HepG2 (cell line): ENCODE data around the gene EFNA2. TPM values are rescaled to one million over a fixed set of nuclear protein-coding genes. Genes with fewer than 3 reads are reported as not detected.

Source experiments
- ATAC-seq: fragments of 200-7000 bp; cut with Tn5 transposase; 3 replicates; pipeline ENCODE4 v1.9.1; 2020; ENCODE audit warnings: mild to moderate bottlenecking, moderate library complexity
- BruUV-seq: library from RNA; stranded (reverse); fragments of 400-500 nt; replicated peaks from 2 replicates; lab custom pipeline; 2021; lab: Mats Ljungman, UMichigan
- CTCF ChIA-PET: fragments of 300-600 bp; formaldehyde crosslinking; extraction: SDS; loops from one replicate; lab custom pipeline; 2021; ENCODE audit warnings: low total read pairs, inconsistent platforms, low intra/inter-chr PET ratio; lab: Yijun Ruan, JAX
- POLR2A ChIA-PET: fragments of 350-600 bp; sonication (Branson Sonifier 250); formaldehyde crosslinking; loops from one replicate; lab custom pipeline; 2020; ENCODE audit warnings: antibody characterized with exemption, inconsistent platforms; lab: Yijun Ruan, JAX
- DNase-seq: peaks from one replicate; pipeline ENCODE4 v3.0.0-alpha.2; 2015; ENCODE audit warnings: low spot score
- FAIRE-seq: peaks from 3 replicates; lab custom pipeline; 2011; peaks lifted over from hg19 to GRCh38; lab: Jason Lieb, UNC
- H2AFZ ChIP-seq: one replicate; pipeline ENCODE4 v1.6.1; 2011; ENCODE audit warnings: low read length, inconsistent platforms
- H3K27ac ChIP-seq: fragments of 300-600 bp; 3 replicates; pipeline ENCODE4 v1.8.0; 2011; ENCODE audit warnings: mixed run types, mild to moderate bottlenecking, mixed read lengths, low read length, inconsistent platforms; ENCODE audit not compliant: insufficient read depth; ENCODE audit errors: extremely low read length
- H3K27me3 ChIP-seq, 2 experiments: fragments of 200-600 bp in 1 of 2; 2 replicates in 1 of 2; 3 replicates in 1 of 2; pipeline versions ENCODE4 v1.6.0 to v1.8.0; 2011; ENCODE audit warnings: low read length in 2 of 2, mild to moderate bottlenecking in 2 of 2, moderate library complexity in 2 of 2, inconsistent platforms in 1 of 2; ENCODE audit not compliant: insufficient read depth in 2 of 2, control insufficient read depth in 1 of 2
- H3K36me3 ChIP-seq, 2 experiments: fragments of 200-600 bp in 1 of 2; replicated peaks in 1 of 2; 2 replicates in 1 of 2; 3 replicates in 1 of 2; pipeline versions ENCODE4 v1.5.1 to v1.8.0; 2011; ENCODE audit warnings: low read length in 2 of 2, inconsistent platforms in 1 of 2; ENCODE audit not compliant: insufficient read depth in 2 of 2, control insufficient read depth in 1 of 2
- H3K4me1 ChIP-seq: 2 replicates; pipeline ENCODE4 v1.5.1; 2012; ENCODE audit warnings: low read length, inconsistent platforms; ENCODE audit not compliant: insufficient read depth
- H3K4me2 ChIP-seq: 2 replicates; pipeline ENCODE4 v1.6.0; 2011; ENCODE audit warnings: low read depth, low read length, inconsistent platforms
- H3K4me3 ChIP-seq, 3 experiments: fragments of 200-600 bp in 1 of 3; sonication (generic), shearing (Covaris generic) in 1 of 3; replicated peaks in 1 of 3; 2 replicates each; pipeline ENCODE4 v1.5.1; 2011 to 2016; ENCODE audit warnings: low read length in 3 of 3, inconsistent platforms in 2 of 3, low read depth in 2 of 3, mild to moderate bottlenecking in 2 of 3, control low read depth in 1 of 3, mixed read lengths in 1 of 3; ENCODE audit not compliant: insufficient read depth in 1 of 3
- H3K79me2 ChIP-seq: one replicate; pipeline ENCODE4 v1.6.1; 2011; ENCODE audit warnings: low read length, inconsistent platforms; ENCODE audit not compliant: insufficient read depth
- H3K9ac ChIP-seq: 2 replicates; pipeline ENCODE4 v1.6.0; 2011; ENCODE audit warnings: mild to moderate bottlenecking, low read depth, low read length, inconsistent platforms; ENCODE audit not compliant: insufficient read depth
- H3K9me3 ChIP-seq: 2 replicates; pipeline ENCODE4 v1.5.1; 2012; ENCODE audit warnings: mild to moderate bottlenecking, low read length
- H4K20me1 ChIP-seq: 2 replicates; pipeline ENCODE4 v1.6.0; 2011; ENCODE audit warnings: inconsistent platforms, mild to moderate bottlenecking, low read length, moderate library complexity; ENCODE audit not compliant: insufficient read depth
- CBX1 ChIP-seq: IDR thresholded peaks from one replicate; pipeline ENCODE4 v1.6.1; 2016; ENCODE audit warnings: antibody characterized with exemption, low read depth
- HNRNPK ChIP-seq: fragments of 200-400 bp; formaldehyde crosslinking; IDR thresholded peaks from 2 replicates; pipeline ENCODE4 v1.6.1; 2018; ENCODE audit warnings: low read length, low read depth, moderate library complexity, mild to moderate bottlenecking; ENCODE audit not compliant: poor library complexity, severe bottlenecking
- KDM4B ChIP-seq: sonication (generic); formaldehyde crosslinking; IDR thresholded peaks from 2 replicates; pipeline ENCODE4 v1.4.0; 2020; ENCODE audit warnings: missing genetic modification reagents
- KLF9 ChIP-seq: IDR thresholded peaks from 2 replicates; pipeline ENCODE4 v1.6.1; 2016; ENCODE audit warnings: low read depth
- NFE2L2 ChIP-seq: fragments of 150-350 bp; IDR thresholded peaks from 2 replicates; pipeline ENCODE4 v1.6.1; 2014; ENCODE audit warnings: low read length
- PHF5A ChIP-seq: IDR thresholded peaks from one replicate; pipeline ENCODE4 v1.6.1; 2018; ENCODE audit warnings: low read depth, missing genetic modification reagents; ENCODE audit not compliant: unreplicated experiment
- ZBTB49 ChIP-seq: sonication (generic); formaldehyde crosslinking; IDR thresholded peaks from 2 replicates; pipeline ENCODE4 v1.4.0; 2020; ENCODE audit warnings: missing genetic modification reagents, borderline replicate concordance
- ZNF496 ChIP-seq: sonication (generic); formaldehyde crosslinking; IDR thresholded peaks from 2 replicates; pipeline ENCODE4 v1.8.1; 2023; ENCODE audit warnings: mild to moderate bottlenecking, moderate library complexity, missing genetic modification reagents; ENCODE audit not compliant: insufficient replicate concordance
- ZNF501 ChIP-seq: sonication (generic); formaldehyde crosslinking; IDR thresholded peaks from 2 replicates; pipeline ENCODE4 v1.5.1; 2020; ENCODE audit warnings: mild to moderate bottlenecking, moderate library complexity, missing genetic modification reagents
- ZNF570 ChIP-seq: sonication (generic); formaldehyde crosslinking; IDR thresholded peaks from 2 replicates; pipeline ENCODE4 v1.4.0; 2020; ENCODE audit warnings: mild to moderate bottlenecking, missing genetic modification reagents, borderline replicate concordance
- ZNF749 ChIP-seq: sonication (generic); formaldehyde crosslinking; IDR thresholded peaks from 2 replicates; pipeline ENCODE4 v1.8.0; 2022; ENCODE audit warnings: mild to moderate bottlenecking, missing genetic modification reagents, moderate library complexity, borderline replicate concordance
- WGBS: methylation state at CpG from one replicate; pipeline ENCODE4 v1.1.6; 2017; ENCODE audit warnings: low lambda C conversion rate; 5-methylcytosine and 5-hydroxymethylcytosine counted together
- in situ Hi-C: cut with HindIII; loops from 2 replicates; pipeline ENCODE4 v1.10.0; 2017; ENCODE audit warnings: low pct_unique_long_range_greater_than_20kb; ENCODE audit not compliant: extremely low pct_ligation_motif_present
- intact Hi-C: fragments of 100-400 bp; cut with micrococcal nuclease; formaldehyde crosslinking; loops from one replicate; pipeline ENCODE4 v1.10.0; 2022; ENCODE audit not compliant: unreplicated experiment
- polyA plus RNA-seq, 8 experiments: library from polyadenylated mRNA; depleted of rRNA in 3 of 8; stranded (reverse) in 7 of 8; unstranded in 1 of 8; fragments of >200 nt; fragmentation: Illumina TruSeq in 4 of 8; extraction: Trizol in 4 of 8; gene quantifications; 2 replicates each; pipeline versions ENCODE4 v1.2.1 to v1.2.3, GENCODE V29; 2011 to 2016; ENCODE audit warnings: low read depth in 4 of 8, missing spikeins in 1 of 8, mixed read lengths in 1 of 8; ENCODE audit not compliant: insufficient read depth in 1 of 8
- total RNA-seq, 5 experiments: library from RNA; depleted of rRNA; stranded (reverse); fragments of >200 nt; fragmentation: Illumina TruSeq; extraction: Trizol; gene quantifications; 2 replicates each; pipeline ENCODE4 v1.2.3, GENCODE V29; 2016; ENCODE audit warnings: low read depth in 1 of 5
- TF ChIP-seq, protein P1 (sequence below): sonication (generic); formaldehyde crosslinking; IDR thresholded peaks from 2 replicates; pipeline ENCODE4 v1.4.0; 2020; ENCODE audit warnings: missing genetic modification reagents
- TF ChIP-seq, protein P2 (sequence below): sonication (generic); formaldehyde crosslinking; IDR thresholded peaks from 2 replicates; pipeline ENCODE4 v1.4.0; 2020; ENCODE audit warnings: mild to moderate bottlenecking, low read depth, missing genetic modification reagents
- TF ChIP-seq, protein P3 (sequence below): sonication (generic); formaldehyde crosslinking; IDR thresholded peaks from 2 replicates; pipeline ENCODE4 v1.8.1; 2023; ENCODE audit warnings: mild to moderate bottlenecking, missing genetic modification reagents
- TF ChIP-seq, protein P4 (sequence below): sonication (generic); formaldehyde crosslinking; IDR thresholded peaks from 2 replicates; pipeline ENCODE4 v1.5.0; 2020; ENCODE audit warnings: missing genetic modification reagents, mild to moderate bottlenecking, borderline replicate concordance
- TF ChIP-seq, protein P5 (sequence below): sonication (generic); formaldehyde crosslinking; IDR thresholded peaks from 2 replicates; pipeline ENCODE4 v1.4.0; 2020; ENCODE audit warnings: missing genetic modification reagents; ENCODE audit errors: not compliant biosample characterization

Gene EFNA2
- total and polyA plus RNA-seq, 2 of the 13 experiments (the other 11 are each of a cell fraction or from before 2014, with no cell fraction given) = 6.0 to 9.9 TPM

- ATAC-seq (no peak), DNase-seq (no peak), FAIRE-seq (no peak)
- no TSS peak for BruUV-seq
- no peak overlapping the region for H3K27ac ChIP-seq
- intact Hi-C loops = no loop called here
- no peaks in the 10 kb centered on the region for H3K27me3 ChIP-seq
- H3K9me3 ChIP-seq = no peaks in the 10 kb centered on the region
- H3K4me1 ChIP-seq = peaks cover 60% of the 10 kb centered on the region
- peak overlapping the region; percentile 88 for H3K9ac ChIP-seq
- peaks cover 22% of the 10 kb centered on the region for H3K79me2 ChIP-seq
- in situ Hi-C loops = loop anchor here (5.0 kb wide), 1 partner anchor 36 kb away; the partner anchor contains the start of gene FAM174C
- H4K20me1 ChIP-seq = no peaks in the 10 kb centered on the region
- 53% methylated on average over 12 of the region's 15 CpGs for WGBS
- peak overlapping the region; percentile 81 for H3K4me2 ChIP-seq
- H3K4me3 ChIP-seq = peak overlapping the region; percentile 80 to 93 (median 90)
- H3K36me3 ChIP-seq = no peaks in the 10 kb centered on the region
- POLR2A ChIA-PET = interaction anchor here (1.0 to 10.1 kb wide), 7 partner anchors 8 to 569 kb away, joined by 3 to 469 read pairs (median 5); partner anchors contain the start of gene CIRBP
- CTCF ChIA-PET = interaction anchor here (0.9 to 2.2 kb wide), 2 partner anchors 18 to 19 kb away, joined by 4 to 17 read pairs; no protein-coding TSS in a partner anchor
- H2AFZ ChIP-seq = no peak overlapping the region
- TF ChIP-seq ZNF501 (CRISPR knock-in tag) (0 out of 2 replicates have a peak, but pooled peaks have one; percentile 10), PHF5A (CRISPR knock-in tag) (no peak), CBX1 (no peak), KLF9 (CRISPR knock-in tag) (no peak), NFE2L2 (no peak), ZBTB49 (no peak), HNRNPK (no peak), ZNF496 (CRISPR knock-in tag) (no peak), ZNF749 (CRISPR knock-in tag) (no peak), ZNF570 (no peak), KDM4B (no peak)
- TF ChIP-seq, protein P1, sequence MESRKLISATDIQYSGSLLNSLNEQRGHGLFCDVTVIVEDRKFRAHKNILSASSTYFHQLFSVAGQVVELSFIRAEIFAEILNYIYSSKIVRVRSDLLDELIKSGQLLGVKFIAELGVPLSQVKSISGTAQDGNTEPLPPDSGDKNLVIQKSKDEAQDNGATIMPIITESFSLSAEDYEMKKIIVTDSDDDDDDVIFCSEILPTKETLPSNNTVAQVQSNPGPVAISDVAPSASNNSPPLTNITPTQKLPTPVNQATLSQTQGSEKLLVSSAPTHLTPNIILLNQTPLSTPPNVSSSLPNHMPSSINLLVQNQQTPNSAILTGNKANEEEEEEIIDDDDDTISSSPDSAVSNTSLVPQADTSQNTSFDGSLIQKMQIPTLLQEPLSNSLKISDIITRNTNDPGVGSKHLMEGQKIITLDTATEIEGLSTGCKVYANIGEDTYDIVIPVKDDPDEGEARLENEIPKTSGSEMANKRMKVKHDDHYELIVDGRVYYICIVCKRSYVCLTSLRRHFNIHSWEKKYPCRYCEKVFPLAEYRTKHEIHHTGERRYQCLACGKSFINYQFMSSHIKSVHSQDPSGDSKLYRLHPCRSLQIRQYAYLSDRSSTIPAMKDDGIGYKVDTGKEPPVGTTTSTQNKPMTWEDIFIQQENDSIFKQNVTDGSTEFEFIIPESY (CRISPR knock-in tag) = 0 out of 2 replicates have a peak, but pooled peaks have one; percentile 8
- TF ChIP-seq, protein P2, sequence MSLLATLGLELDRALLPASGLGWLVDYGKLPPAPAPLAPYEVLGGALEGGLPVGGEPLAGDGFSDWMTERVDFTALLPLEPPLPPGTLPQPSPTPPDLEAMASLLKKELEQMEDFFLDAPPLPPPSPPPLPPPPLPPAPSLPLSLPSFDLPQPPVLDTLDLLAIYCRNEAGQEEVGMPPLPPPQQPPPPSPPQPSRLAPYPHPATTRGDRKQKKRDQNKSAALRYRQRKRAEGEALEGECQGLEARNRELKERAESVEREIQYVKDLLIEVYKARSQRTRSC (CRISPR knock-in tag) = no peak
- TF ChIP-seq, protein P3, sequence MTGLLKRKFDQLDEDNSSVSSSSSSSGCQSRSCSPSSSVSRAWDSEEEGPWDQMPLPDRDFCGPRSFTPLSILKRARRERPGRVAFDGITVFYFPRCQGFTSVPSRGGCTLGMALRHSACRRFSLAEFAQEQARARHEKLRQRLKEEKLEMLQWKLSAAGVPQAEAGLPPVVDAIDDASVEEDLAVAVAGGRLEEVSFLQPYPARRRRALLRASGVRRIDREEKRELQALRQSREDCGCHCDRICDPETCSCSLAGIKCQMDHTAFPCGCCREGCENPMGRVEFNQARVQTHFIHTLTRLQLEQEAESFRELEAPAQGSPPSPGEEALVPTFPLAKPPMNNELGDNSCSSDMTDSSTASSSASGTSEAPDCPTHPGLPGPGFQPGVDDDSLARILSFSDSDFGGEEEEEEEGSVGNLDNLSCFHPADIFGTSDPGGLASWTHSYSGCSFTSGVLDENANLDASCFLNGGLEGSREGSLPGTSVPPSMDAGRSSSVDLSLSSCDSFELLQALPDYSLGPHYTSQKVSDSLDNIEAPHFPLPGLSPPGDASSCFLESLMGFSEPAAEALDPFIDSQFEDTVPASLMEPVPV (CRISPR knock-in tag) = no peak
- TF ChIP-seq, protein P4, sequence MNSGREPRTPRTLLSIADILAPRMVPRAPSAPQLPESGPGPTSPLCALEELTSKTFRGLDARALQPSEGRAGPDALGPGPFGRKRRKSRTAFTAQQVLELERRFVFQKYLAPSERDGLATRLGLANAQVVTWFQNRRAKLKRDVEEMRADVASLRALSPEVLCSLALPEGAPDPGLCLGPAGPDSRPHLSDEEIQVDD (CRISPR knock-in tag) = no peak
- TF ChIP-seq, protein P5, sequence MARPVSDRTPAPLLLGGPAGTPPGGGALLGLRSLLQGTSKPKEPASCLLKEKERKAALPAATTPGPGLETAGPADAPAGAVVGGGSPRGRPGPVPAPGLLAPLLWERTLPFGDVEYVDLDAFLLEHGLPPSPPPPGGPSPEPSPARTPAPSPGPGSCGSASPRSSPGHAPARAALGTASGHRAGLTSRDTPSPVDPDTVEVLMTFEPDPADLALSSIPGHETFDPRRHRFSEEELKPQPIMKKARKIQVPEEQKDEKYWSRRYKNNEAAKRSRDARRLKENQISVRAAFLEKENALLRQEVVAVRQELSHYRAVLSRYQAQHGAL = no peak
These were observed 44.7 kb upstream of the EFNA2 start for GRCh38 chr19:1240925-1241324.
